GM18508 (cell line): ENCODE data around the gene MGRN1.
A peak's percentile ranks its signal among the peaks of the same experiment; 100 is the strongest.

Source experiments
- ATAC-seq: cut with Tn5 transposase; IDR thresholded peaks from one replicate; pipeline ENCODE4 v1.9.1; 2021; ENCODE audit warnings: moderate number of reproducible peaks; ENCODE audit not compliant: insufficient read depth, unreplicated experiment

The MGRN1 gene

GRCh38 chr16:4618645-4619418 lies 5.8 kb upstream of the MGRN1 start:
- ATAC-seq, result no peak

GRCh38 chr16:4623593-4623992 lies 1.0 kb upstream of the MGRN1 start:
- ATAC-seq, result no peak

- ATAC-seq, result peak; percentile 29
Measured at GRCh38 chr16:4624827-4625559, 367 bp downstream of the MGRN1 start.

GRCh38 chr16:4625560-4626159 lies 1.0 kb downstream of the MGRN1 start:
- peak; percentile 3 for ATAC-seq

GRCh38 chr16:4626396-4626795 lies 1.8 kb downstream of the MGRN1 start:
- no peak for ATAC-seq

- ATAC-seq, result no peak
Measured at GRCh38 chr16:4628283-4628682, 3.7 kb downstream of the MGRN1 start.

- ATAC-seq, result no peak
Measured at GRCh38 chr16:4631444-4631843, 6.8 kb downstream of the MGRN1 start.

- ATAC-seq, result no peak
Measured at GRCh38 chr16:4633910-4634635, 9.4 kb downstream of the MGRN1 start.

GRCh38 chr16:4634768-4635167 lies 10.1 kb downstream of the MGRN1 start:
- ATAC-seq, result no peak

- no peak for ATAC-seq
Measured at GRCh38 chr16:4636196-4636595, 11.6 kb downstream of the MGRN1 start.

GRCh38 chr16:4637501-4638166 lies 13.0 kb downstream of the MGRN1 start:
- no peak for ATAC-seq

GRCh38 chr16:4639899-4640509 lies 15.4 kb downstream of the MGRN1 start:
- ATAC-seq, result no peak

- no peak for ATAC-seq
Measured at GRCh38 chr16:4640572-4641305, 16.1 kb downstream of the MGRN1 start.

GRCh38 chr16:4641306-4641687 lies 16.7 kb downstream of the MGRN1 start:
- no peak for ATAC-seq

GRCh38 chr16:4641895-4642294 lies 17.3 kb downstream of the MGRN1 start:
- ATAC-seq, result no peak

- no peak for ATAC-seq
Measured at GRCh38 chr16:4646773-4647643, 22.4 kb downstream of the MGRN1 start.

- ATAC-seq, result no peak
Measured at GRCh38 chr16:4647644-4647980, 23.0 kb downstream of the MGRN1 start.

- no peak for ATAC-seq
Measured at GRCh38 chr16:4648917-4649316, 24.3 kb downstream of the MGRN1 start.
